GM12878 (cell line): ENCODE measurements around the gene APCDD1L.

ENCODE experiments used
- ATF2 ChIP-seq: IDR thresholded peaks from 2 replicates; pipeline ENCODE4 v1.6.1; 2012; ENCODE audit warnings: low read length, inconsistent platforms
- CBX5 ChIP-seq: sonication (generic); IDR thresholded peaks from 2 replicates; pipeline ENCODE4 v1.6.1; 2016; ENCODE audit warnings: low read depth, moderate library complexity, mild to moderate bottlenecking, inconsistent platforms
- ESRRA ChIP-seq: IDR thresholded peaks from 2 replicates; pipeline ENCODE4 v1.6.1; 2012; ENCODE audit warnings: mild to moderate bottlenecking, low read length, improper control_type of control experiment
- EZH2 ChIP-seq: IDR thresholded peaks from 2 replicates; pipeline ENCODE4 v1.6.1; 2012; ENCODE audit warnings: low read depth, mild to moderate bottlenecking, control low read depth, inconsistent platforms, low read length, borderline replicate concordance; ENCODE audit not compliant: control insufficient read depth
- GABPA ChIP-seq: IDR thresholded peaks from 2 replicates; pipeline ENCODE4 v1.6.1; 2014; ENCODE audit warnings: antibody characterized with exemption, low read depth, mild to moderate bottlenecking, inconsistent platforms
- HDAC2 ChIP-seq: fragments of 200-600 bp; sonication (generic); IDR thresholded peaks from 2 replicates; pipeline ENCODE4 v1.6.1; 2017
- MEF2A ChIP-seq: IDR thresholded peaks from 2 replicates; pipeline ENCODE4 v1.6.1; 2011; ENCODE audit warnings: low read depth, mild to moderate bottlenecking, low read length, moderate library complexity; ENCODE audit not compliant: insufficient read depth
- MXI1 ChIP-seq: fragments of 150-350 bp; IDR thresholded peaks from 2 replicates; pipeline ENCODE4 v1.6.1; 2011; ENCODE audit warnings: low read depth, mild to moderate bottlenecking, inconsistent platforms, low read length, improper control_type of control experiment
- WRNIP1 ChIP-seq: IDR thresholded peaks from 2 replicates; pipeline ENCODE4 v1.6.1; 2011; ENCODE audit warnings: low read depth, low read length, improper control_type of control experiment, borderline replicate concordance
- ZSCAN29 ChIP-seq: fragments of 450-650 bp; IDR thresholded peaks from 2 replicates; pipeline ENCODE4 v1.6.1; 2017; ENCODE audit warnings: mild to moderate bottlenecking, moderate library complexity
- TF ChIP-seq, protein P1 (sequence below), 3 experiments: IDR thresholded peaks in 2 of 3; conservative IDR thresholded peaks in 1 of 3; 2 replicates each; pipeline ENCODE4 v1.5.1; 2011; ENCODE audit warnings: low read depth in 3 of 3, low read length in 3 of 3, mild to moderate bottlenecking in 3 of 3, control low read depth in 2 of 3, moderate library complexity in 2 of 3, inconsistent platforms in 1 of 3, mixed read lengths in 1 of 3; ENCODE audit not compliant: control insufficient read depth in 2 of 3, insufficient read depth in 1 of 3; ENCODE audit errors: extremely low read depth in 1 of 3
- TF ChIP-seq, protein P2 (sequence below): IDR thresholded peaks from 2 replicates; pipeline ENCODE4 v1.6.1; 2012; ENCODE audit warnings: low read depth, low read length, improper control_type of control experiment
- TF ChIP-seq, protein P3 (sequence below): fragments of 450-650 bp; IDR thresholded peaks from 2 replicates; pipeline ENCODE4 v1.6.1; 2018; ENCODE audit warnings: borderline replicate concordance, mild to moderate bottlenecking; ENCODE audit not compliant: partially characterized antibody

DNA sequence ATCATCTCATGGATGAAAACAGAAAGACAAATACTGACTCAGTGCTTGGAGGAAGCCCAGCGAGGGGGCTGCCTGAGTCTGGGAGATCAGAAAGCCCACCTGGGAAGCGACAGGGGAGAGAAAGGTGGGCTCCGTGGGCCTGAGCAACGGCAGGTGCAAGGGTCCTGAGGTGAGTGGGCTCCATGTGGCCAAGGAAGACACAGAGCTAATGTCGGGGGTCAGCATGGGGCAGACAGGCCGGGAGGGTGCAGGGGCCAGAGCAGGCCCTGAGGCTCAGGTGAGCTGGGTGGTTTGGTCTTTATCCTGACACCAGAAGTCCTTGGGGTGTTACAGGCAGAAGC is 18.8 kb downstream of the APCDD1L start:
- no peak for TF ChIP-seq HDAC2
- TF ChIP-seq GABPA: no peak
- TF ChIP-seq, protein P1, sequence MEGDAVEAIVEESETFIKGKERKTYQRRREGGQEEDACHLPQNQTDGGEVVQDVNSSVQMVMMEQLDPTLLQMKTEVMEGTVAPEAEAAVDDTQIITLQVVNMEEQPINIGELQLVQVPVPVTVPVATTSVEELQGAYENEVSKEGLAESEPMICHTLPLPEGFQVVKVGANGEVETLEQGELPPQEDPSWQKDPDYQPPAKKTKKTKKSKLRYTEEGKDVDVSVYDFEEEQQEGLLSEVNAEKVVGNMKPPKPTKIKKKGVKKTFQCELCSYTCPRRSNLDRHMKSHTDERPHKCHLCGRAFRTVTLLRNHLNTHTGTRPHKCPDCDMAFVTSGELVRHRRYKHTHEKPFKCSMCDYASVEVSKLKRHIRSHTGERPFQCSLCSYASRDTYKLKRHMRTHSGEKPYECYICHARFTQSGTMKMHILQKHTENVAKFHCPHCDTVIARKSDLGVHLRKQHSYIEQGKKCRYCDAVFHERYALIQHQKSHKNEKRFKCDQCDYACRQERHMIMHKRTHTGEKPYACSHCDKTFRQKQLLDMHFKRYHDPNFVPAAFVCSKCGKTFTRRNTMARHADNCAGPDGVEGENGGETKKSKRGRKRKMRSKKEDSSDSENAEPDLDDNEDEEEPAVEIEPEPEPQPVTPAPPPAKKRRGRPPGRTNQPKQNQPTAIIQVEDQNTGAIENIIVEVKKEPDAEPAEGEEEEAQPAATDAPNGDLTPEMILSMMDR (IDR thresholded peaks at IDR 0.05 in 2 of 3, conservative IDR thresholded peaks at IDR 0.05 in 1 of 3; ENCODE audit: control insufficient read depth in 2 of 3, extremely low read depth in 1 of 3, insufficient read depth in 1 of 3, low read depth in 3 of 3, low read length in 3 of 3): no peak
- TF ChIP-seq WRNIP1: no peak
- TF ChIP-seq MEF2A: no peak
- TF ChIP-seq ESRRA: no peak
- TF ChIP-seq, protein P2, sequence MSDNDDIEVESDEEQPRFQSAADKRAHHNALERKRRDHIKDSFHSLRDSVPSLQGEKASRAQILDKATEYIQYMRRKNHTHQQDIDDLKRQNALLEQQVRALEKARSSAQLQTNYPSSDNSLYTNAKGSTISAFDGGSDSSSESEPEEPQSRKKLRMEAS: no peak
- no peak for TF ChIP-seq MXI1
- TF ChIP-seq ZSCAN29: no peak
- no peak for TF ChIP-seq CBX5
- TF ChIP-seq ATF2: no peak
- no peak for TF ChIP-seq EZH2
- TF ChIP-seq, protein P3, sequence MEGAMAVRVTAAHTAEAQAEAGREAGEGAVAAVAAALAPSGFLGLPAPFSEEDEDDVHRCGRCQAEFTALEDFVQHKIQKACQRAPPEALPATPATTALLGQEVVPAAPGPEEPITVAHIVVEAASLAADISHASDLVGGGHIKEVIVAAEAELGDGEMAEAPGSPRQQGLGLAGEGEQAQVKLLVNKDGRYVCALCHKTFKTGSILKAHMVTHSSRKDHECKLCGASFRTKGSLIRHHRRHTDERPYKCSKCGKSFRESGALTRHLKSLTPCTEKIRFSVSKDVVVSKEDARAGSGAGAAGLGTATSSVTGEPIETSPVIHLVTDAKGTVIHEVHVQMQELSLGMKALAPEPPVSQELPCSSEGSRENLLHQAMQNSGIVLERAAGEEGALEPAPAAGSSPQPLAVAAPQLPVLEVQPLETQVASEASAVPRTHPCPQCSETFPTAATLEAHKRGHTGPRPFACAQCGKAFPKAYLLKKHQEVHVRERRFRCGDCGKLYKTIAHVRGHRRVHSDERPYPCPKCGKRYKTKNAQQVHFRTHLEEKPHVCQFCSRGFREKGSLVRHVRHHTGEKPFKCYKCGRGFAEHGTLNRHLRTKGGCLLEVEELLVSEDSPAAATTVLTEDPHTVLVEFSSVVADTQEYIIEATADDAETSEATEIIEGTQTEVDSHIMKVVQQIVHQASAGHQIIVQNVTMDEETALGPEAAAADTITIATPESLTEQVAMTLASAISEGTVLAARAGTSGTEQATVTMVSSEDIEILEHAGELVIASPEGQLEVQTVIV: no peak
